HG03196 (cell line): ENCODE results near the gene APCS.

Experiments used
- ATAC-seq: cut with Tn5 transposase; IDR thresholded peaks from one replicate; pipeline ENCODE4 v1.9.1; 2021; ENCODE audit not compliant: unreplicated experiment

The APCS gene, protein sequence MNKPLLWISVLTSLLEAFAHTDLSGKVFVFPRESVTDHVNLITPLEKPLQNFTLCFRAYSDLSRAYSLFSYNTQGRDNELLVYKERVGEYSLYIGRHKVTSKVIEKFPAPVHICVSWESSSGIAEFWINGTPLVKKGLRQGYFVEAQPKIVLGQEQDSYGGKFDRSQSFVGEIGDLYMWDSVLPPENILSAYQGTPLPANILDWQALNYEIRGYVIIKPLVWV

DNA sequence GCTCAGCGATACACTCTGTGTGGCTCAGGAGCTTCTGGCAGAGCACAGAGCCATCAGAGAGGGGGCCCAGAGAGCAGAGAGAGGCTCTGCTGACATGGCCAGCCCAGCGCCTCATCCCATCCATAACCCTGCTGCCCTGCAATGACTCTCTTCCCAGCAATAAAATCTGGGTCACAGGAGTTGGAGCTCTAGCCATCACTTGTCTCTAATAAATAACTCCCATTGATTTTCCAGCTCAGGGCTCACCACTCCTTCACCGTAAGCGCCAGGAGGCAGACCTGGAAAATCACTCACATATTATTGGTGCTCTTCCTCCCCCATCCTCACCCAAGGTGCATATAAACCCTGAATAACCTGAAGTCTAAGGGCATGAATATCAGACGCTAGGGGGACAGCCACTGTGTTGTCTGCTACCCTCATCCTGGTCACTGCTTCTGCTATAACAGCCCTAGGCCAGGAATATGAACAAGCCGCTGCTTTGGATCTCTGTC, at the start of gene APCS:
Gene APCS, plus strand, starts transcription at position 366 of the 491 bp plus-strand sequence. Its CDS starts 96 bp downstream, at position 462.
- ATAC-seq, result no peak

DNA sequence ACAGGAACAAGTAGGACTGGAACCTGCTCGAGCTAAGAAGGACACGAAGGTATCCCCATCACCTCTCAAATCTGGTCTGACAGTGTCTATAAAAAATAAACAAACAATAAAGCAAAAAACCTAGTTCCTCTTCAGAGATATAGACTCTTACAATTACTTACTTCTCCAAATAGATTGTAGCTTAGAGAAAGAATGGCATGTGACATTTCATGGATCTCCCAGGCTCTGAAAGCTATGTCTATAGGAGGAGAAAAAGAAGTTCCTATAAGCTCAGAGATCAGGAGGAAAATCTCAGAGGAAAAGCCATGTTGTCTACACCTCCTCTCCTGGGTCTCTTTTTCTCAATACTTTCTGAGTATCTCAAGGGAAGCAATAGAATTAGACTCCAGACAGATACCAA, 39.5 kb upstream of the APCS start:
- no peak for ATAC-seq

DNA sequence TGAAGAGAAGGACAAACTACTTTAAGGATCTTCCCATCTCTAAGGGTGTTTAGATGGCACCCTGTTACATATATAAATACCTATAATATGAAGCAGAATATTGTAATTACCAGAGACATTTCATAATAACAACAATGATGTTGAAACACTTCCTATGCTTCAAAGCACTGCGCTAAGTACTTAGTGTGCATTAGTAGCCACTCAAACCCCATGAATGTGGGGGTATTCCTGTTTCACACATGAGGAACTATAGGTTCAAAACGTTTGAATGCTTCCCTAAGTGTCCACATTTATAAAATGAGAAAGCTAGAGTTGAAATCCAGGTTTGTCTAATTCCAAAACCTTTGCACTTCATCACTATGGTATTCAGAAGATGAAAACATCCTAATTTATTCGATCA, 33.4 kb upstream of the APCS start:
- no peak for ATAC-seq

DNA sequence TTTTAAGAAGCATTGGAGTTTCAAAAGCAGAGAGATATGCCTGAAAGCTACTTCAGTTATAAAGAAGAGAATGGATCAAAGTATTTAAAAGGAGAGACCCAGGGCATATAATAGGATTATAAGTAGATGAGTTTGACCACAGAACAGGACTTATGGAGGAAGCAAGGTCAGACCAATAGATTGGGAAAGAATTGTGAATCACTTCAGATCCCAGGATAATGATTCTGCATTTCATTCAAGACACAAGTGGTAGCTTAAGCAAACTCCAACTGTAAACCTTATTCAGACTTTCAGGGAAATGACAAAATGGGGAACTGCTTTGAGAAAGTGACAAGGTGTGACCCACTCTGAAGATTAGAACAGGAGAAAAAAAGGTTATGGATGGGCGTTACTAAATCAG, 32.9 kb upstream of the APCS start:
- no peak for ATAC-seq

DNA sequence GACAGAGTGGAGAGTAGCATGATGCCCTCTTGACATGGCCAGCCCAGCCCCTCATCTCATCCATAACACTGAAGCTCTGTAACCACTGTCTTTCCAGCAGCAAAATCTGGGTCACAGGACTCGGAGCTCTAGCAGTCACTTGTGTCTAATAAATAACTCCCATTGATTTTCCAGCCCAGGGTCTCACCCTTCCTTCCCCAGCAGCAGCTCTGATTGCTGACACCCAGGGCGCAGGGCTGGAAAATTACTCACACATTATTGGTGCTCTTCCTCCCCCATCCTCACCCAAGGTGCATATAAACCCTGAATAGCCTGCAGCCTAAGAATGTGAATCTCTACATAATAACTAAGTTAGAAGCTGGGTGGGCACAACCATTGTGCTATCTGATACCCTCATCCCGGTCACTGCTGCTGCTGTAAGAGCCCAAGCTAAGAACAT, 30.7 kb upstream of the APCS start:
- no peak for ATAC-seq

DNA sequence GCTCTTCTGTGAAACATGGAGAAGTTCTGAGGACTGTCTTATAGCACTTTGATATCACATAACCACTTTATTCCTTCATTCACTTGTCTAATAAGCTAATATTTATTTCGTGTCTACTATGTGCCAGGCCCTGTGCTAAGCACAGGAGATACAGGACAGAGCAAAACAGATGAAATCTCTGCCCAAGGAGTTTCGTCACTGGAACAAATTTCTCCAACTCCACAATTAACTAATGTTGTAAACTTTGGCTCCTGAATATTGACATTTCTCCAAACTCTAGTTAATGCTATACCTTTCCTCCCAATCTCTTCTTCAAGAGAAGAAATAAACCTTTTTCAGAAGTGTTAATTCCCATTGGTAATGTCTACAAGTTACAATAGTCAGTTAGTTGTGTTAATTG, 27.0 kb upstream of the APCS start:
- no peak for ATAC-seq

DNA sequence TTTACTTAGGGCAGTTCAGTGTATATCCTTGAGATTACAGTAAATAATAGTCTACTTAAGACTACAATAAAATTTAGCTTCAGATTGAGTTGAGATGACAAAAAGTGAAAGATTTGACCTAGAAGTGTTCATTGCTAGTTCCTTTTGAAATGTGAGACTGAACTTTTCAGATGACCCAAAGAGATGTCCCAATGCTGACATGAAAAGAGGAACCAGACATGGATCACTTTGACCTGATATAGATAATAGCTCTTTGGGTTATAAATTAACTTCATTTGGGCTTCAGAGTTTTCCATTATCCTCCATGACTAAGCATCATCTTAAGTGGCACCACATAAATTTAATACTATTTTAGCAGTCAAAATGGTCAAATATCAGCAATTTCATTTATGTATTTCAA, 26.1 kb upstream of the APCS start:
- no peak for ATAC-seq

DNA sequence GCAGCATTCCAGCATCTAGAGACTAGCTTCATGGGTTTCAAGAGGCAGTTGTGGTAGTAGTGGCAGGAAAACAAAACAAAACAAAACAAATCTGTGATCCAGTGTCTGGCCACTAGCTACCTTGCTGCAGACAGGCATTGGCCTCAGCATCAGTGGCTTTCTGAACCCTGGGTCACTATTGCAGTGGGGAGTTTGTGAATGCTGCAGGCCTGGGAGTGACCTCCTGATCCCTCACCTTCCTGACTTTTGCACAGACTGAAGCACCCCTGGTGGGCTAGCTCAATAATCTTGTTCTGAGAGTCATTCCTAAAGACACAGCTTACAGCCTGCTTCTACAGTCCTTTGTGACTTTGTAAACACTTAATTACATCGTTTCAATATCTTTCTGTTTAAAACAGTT, 24.9 kb upstream of the APCS start:
- ATAC-seq, result no peak

DNA sequence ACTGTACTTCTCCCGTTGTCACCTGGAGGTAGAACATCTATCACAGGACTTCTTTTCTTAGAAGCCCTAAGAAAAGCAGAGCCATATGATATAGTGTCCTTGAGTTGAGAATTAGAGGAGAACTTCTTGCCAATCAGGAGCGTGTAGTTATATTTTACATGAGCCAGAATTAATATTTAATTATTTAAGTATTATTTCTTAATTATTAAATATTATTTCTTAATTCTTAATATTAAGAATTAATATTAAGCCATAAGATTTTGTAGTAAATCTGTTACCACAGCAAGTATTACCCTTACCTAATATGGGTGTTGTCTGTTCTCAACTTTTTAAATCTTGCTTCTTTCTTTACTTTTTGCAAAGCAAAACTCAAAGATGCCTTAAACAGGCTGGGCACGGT, 10.2 kb upstream of the APCS start:
- ATAC-seq, result no peak

DNA sequence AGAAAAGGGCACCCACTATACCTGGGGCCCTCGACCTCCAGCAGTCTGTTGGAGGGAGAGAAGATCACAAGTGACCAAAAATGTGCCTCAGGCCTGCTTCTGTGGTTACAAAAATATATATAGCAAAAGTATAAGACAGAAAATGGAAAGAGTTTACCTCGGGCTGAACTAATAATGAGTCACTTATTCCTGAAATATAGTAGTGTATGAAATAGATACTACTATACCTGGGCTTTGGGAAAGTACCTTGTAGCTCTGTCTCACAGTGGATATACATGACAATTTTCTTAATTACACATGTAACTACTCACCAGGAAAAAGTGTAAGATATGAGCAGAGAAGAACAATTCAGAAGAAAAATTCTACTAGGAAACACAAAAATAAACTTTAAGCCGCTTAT, 7.3 kb upstream of the APCS start:
- ATAC-seq, result no peak

DNA sequence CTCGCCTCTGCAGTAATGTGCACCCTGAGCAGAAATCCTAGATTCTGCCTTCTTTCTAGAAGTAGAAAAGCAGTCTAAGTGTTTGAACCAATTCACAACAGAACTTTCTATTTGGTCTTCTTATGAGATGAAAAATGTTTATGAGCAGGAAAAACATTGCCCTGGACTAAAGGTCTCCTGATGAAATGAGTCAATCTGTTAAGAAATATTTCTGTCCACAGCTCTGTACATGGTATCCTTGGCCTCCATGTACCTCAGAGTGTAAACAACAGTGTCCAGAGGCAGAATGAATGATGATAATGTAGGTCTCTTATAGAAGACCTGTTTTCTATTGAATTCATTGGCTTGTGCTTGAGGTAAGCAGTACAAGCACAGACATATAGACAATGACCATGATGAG, 6.2 kb upstream of the APCS start:
- ATAC-seq, result no peak

DNA sequence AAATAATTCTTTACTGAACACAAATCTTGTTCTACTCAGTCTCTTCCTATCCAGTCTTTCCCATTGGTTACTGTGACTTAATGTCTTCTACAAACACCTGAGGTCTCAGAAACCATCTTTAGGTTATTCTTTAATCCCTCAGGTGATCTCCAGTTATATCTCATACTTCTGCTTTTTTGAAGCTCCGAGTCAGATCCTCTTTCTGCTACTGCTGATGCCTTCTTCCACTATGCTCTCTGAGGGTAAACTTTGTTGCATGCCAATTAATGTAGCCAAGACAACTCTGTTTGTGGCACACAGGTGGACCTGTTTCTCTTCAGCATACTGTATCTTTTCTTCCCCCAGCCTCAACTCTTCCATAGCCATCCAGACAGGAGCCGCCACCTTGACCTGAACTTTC, 3.1 kb upstream of the APCS start:
- no peak for ATAC-seq

DNA sequence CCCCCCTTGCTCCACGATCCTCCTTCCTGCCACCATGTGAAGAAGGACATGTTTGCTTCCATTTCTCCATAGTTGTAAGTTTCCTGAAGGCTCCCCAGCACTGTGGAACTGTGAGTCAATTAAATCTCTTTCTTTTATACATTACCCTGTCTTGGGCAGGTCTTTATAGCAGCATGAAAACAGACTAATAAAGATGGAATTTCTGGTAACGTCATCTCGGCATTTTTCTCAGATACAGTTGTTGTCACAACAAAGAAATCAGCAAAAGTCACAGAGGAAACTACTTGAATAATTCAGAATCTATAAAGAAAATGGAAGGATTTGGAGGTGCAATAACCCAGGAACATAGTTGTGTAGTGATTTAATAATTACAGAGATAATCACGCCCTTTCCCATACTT, 4.4 kb downstream of the APCS start:
- no peak for ATAC-seq

DNA sequence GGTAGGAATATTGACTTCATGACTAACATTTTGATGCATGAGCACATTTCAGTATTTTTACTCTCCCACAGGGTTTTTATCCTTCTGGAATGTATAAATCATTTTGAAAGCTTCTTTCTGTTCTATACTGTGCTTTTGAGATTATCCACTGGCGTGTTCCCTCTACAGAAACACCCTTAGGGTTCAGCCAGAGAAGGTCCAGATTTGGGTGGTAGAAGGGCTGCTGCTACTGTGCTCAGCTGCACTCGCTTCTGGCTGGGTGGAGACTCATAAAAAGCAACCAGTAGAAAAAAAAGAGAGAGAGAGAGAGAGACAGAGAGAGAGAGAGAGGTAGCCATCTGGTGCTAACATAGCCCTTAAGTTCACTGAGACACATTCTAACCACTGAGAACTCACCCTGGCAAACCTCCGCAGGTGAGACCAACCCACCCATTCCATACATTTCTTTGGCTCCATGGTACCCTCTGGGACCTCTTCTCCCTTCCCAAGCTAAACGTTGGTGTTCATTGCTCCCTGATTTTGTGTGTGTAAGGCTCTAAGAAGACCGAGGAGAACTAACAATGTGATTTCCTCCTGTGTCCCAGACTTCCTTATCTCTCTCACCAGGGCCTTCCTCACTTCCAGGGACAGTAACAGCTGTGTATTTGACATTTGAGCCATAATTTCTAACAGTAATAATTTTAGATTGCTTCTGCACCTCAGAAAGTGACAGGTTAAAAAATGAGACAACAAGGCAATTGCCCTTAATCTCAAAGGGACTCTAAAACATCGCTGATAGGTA, 7.2 kb downstream of the APCS start:
- no peak for ATAC-seq

DNA sequence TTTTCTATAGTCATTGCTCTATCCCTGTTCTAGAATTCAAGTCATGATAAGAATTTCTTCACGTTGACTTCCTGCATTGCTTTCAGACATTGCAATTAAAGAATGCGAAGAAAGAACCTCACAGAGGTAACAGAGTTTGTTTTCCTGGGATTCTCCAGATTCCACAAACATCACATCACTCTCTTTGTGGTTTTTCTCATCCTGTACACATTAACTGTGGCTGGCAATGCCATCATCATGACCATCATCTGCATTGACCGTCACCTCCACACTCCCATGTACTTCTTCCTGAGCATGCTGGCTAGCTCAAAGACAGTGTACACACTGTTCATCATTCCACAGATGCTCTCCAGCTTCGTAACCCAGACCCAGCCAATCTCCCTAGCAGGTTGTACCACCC, 10.6 kb downstream of the APCS start:
- no peak for ATAC-seq

DNA sequence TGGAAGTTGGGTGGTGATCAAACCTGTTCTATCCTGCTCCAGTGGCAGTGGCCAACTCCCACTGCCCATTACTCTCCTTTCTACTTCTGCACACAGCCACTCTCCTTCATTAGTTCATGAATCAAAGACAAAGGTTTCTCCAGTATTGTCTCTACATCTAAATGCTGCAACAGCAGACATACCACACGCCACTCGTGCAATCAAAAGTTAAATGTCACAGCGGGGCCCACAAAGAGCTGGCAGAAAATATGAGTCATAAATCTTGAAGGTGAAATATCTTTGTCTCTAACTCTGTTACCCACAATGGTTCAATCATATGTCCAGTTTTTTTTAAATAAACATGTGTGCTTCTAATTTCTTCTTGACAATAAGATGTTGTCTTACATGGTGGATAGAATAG, 13.3 kb downstream of the APCS start:
- ATAC-seq, result no peak

DNA sequence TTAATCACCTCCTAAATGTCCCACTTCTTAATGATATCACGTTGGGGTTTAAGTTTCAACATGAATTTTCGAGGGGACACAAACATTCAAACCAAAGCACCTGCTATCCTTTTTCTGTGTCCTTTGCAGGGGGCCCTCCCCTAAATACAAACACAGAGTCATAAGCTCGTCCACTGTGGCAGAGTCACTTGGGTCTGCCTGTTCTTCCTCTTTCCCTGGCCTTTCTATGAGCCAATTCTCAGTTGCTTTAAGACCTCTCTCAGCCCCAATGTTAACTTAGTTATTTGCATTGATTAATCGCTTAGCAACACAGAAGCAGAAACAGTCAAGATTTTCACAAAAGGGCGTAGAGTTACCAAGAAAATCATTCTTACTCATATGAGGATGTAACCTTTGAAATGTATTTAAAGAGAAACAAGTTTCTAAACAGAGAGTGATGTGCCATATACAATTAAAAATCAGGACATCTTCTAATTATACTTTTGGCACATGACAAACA, 14.9 kb downstream of the APCS start:
- no peak for ATAC-seq

DNA sequence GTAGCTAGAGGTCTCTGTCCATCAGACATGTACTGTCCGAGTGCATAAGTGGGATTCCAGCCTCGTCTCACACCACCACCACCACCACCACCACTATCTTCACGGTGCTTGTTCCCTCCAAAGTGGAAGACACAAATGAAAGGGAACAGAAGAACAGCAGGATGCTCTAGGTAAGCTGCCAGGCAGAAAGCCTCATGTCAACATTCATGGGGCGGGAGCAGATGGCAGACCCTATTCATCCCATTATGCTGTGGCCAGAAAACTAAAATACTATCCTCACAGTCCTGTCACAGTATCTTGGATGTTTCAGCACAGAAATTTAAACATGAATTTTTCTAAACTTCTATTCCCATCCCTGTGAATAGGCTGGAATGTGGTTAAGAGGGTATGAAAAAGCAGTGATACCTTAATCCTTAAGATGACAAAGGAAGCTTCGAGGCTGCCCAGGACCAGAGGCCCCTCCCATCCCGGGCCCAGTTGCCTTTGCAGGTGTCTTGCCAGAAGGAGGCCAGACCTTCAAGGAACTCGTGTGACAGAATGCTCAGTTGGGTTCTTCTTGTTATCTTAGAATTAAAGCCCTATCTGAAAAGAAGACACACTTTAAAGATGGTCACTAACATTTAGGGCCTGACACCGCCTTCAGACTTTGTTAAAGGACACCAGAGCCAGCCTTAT, 24.7 kb downstream of the APCS start:
- ATAC-seq, result no peak

DNA sequence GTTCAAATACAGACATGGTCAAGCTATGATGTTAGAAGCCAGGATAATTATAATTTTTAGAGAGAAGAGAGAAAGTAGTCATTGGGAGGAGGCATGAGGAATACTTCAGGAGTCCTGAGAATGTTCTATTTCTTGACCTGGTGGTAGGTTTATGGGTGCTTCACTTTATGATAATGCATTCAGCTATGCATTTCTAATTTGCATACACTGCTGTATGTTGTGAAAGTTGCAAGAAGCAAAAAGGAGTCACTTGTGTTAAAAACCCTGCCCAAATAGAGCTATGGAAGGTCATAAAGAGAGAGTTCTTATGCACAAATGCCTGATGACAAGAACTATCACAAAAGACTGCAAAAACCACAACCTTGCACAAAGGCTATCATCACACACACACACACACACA, 45.3 kb downstream of the APCS start:
- no peak for ATAC-seq
